ENCODE measurements around the gene USP11. TPM values are rescaled to one million over a fixed set of nuclear protein-coding genes. Genes with fewer than 3 reads are reported as not detected.

Gene USP11
- total and polyA plus RNA-seq, 2 experiments from 2014 or later, result 64.2 to 65.1 TPM

DNA sequence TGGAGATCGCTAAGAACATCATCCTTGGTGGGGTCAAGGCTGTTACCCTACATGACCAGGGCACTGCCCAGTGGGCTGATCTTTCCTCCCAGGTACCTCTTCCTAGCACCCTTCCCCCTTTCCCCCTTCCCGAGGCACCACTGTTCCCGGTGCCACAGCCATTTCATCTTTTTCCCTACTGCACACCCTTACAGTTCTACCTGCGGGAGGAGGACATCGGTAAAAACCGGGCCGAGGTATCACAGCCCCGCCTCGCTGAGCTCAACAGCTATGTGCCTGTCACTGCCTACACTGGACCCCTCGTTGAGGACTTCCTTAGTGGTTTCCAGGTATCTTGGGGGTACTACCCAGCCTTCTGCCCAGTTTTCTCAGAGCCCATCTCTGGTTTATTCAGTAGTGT, 33.5 kb upstream of the USP11 start:
- Mint-ChIP-seq H3K4me3 (no peak overlapping the region), H3K4me1 (peaks cover 41% of the 10 kb centered on the region), H3K36me3 (ENCODE audit: low read depth) (peaks cover 96% of the 10 kb centered on the region), H3K27ac (no peak overlapping the region), H3K9me3 (no peaks in the 10 kb centered on the region), H3K27me3 (ENCODE audit: insufficient read depth, low read depth, poor library complexity) (peaks cover 22% of the 10 kb centered on the region)
- Histone ChIP-seq H3K4me1 (ENCODE audit: insufficient read depth) (peaks cover 22% of the 10 kb centered on the region), H3K4me2 (no peak overlapping the region), H3K27ac (ENCODE audit: low read depth) (no peak overlapping the region), H3K4me3 (no peak overlapping the region), H2AFZ (no peak overlapping the region), H3K79me2 (replicated peaks; ENCODE audit: insufficient read depth) (peaks cover 38% of the 10 kb centered on the region), H3K9me2 (ENCODE audit: insufficient read depth) (no peaks in the 10 kb centered on the region), H3K36me3 (ENCODE audit: insufficient read depth) (peaks cover 19% of the 10 kb centered on the region), H3K27me3 (ENCODE audit: insufficient read depth) (no peaks in the 10 kb centered on the region), H4K20me1 (replicated peaks; ENCODE audit: insufficient read depth) (peaks cover 7% of the 10 kb centered on the region), H3F3A (replicated peaks; ENCODE audit: low read depth) (no peaks in the 10 kb centered on the region)
- DNase-seq (ENCODE audit: low spot score) (no peak), ATAC-seq (no peak)
- TF ChIP-seq, protein P1, sequence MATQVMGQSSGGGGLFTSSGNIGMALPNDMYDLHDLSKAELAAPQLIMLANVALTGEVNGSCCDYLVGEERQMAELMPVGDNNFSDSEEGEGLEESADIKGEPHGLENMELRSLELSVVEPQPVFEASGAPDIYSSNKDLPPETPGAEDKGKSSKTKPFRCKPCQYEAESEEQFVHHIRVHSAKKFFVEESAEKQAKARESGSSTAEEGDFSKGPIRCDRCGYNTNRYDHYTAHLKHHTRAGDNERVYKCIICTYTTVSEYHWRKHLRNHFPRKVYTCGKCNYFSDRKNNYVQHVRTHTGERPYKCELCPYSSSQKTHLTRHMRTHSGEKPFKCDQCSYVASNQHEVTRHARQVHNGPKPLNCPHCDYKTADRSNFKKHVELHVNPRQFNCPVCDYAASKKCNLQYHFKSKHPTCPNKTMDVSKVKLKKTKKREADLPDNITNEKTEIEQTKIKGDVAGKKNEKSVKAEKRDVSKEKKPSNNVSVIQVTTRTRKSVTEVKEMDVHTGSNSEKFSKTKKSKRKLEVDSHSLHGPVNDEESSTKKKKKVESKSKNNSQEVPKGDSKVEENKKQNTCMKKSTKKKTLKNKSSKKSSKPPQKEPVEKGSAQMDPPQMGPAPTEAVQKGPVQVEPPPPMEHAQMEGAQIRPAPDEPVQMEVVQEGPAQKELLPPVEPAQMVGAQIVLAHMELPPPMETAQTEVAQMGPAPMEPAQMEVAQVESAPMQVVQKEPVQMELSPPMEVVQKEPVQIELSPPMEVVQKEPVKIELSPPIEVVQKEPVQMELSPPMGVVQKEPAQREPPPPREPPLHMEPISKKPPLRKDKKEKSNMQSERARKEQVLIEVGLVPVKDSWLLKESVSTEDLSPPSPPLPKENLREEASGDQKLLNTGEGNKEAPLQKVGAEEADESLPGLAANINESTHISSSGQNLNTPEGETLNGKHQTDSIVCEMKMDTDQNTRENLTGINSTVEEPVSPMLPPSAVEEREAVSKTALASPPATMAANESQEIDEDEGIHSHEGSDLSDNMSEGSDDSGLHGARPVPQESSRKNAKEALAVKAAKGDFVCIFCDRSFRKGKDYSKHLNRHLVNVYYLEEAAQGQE (IDR thresholded peaks at IDR 0.05; ENCODE audit: unreplicated experiment), result no peak
- TF ChIP-seq NANOG (IDR thresholded peaks at IDR 0.05; ENCODE audit: borderline replicate concordance) (no peak), ZNF114 (CRISPR knock-in tag; IDR thresholded peaks at IDR 0.05) (no peak), POLR2AphosphoS5 (IDR thresholded peaks at IDR 0.05; ENCODE audit: low read depth) (no peak), ZNF331 (CRISPR knock-in tag; IDR thresholded peaks at IDR 0.05; ENCODE audit: low read depth) (no peak), JUNB (IDR thresholded peaks at IDR 0.05; ENCODE audit: unreplicated experiment) (no peak), STAT1 (IDR thresholded peaks at IDR 0.05; ENCODE audit: unreplicated experiment) (no peak), EZH2phosphoT487 (IDR thresholded peaks at IDR 0.05; ENCODE audit: unreplicated experiment) (no peak), CREB1 (CRISPR knock-in tag; IDR thresholded peaks at IDR 0.05; ENCODE audit: low read depth) (no peak), EZH2 (IDR thresholded peaks at IDR 0.05; ENCODE audit: low read depth, unreplicated experiment) (no peak)
- TF ChIP-seq, protein P2, sequence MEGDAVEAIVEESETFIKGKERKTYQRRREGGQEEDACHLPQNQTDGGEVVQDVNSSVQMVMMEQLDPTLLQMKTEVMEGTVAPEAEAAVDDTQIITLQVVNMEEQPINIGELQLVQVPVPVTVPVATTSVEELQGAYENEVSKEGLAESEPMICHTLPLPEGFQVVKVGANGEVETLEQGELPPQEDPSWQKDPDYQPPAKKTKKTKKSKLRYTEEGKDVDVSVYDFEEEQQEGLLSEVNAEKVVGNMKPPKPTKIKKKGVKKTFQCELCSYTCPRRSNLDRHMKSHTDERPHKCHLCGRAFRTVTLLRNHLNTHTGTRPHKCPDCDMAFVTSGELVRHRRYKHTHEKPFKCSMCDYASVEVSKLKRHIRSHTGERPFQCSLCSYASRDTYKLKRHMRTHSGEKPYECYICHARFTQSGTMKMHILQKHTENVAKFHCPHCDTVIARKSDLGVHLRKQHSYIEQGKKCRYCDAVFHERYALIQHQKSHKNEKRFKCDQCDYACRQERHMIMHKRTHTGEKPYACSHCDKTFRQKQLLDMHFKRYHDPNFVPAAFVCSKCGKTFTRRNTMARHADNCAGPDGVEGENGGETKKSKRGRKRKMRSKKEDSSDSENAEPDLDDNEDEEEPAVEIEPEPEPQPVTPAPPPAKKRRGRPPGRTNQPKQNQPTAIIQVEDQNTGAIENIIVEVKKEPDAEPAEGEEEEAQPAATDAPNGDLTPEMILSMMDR (conservative IDR thresholded peaks at IDR 0.05; ENCODE audit: low read depth in 2 of 2), result no peak
- TF ChIP-seq, protein P3, sequence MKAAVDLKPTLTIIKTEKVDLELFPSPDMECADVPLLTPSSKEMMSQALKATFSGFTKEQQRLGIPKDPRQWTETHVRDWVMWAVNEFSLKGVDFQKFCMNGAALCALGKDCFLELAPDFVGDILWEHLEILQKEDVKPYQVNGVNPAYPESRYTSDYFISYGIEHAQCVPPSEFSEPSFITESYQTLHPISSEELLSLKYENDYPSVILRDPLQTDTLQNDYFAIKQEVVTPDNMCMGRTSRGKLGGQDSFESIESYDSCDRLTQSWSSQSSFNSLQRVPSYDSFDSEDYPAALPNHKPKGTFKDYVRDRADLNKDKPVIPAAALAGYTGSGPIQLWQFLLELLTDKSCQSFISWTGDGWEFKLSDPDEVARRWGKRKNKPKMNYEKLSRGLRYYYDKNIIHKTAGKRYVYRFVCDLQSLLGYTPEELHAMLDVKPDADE (IDR thresholded peaks at IDR 0.05), result no peak
- TF ChIP-seq, protein P4, sequence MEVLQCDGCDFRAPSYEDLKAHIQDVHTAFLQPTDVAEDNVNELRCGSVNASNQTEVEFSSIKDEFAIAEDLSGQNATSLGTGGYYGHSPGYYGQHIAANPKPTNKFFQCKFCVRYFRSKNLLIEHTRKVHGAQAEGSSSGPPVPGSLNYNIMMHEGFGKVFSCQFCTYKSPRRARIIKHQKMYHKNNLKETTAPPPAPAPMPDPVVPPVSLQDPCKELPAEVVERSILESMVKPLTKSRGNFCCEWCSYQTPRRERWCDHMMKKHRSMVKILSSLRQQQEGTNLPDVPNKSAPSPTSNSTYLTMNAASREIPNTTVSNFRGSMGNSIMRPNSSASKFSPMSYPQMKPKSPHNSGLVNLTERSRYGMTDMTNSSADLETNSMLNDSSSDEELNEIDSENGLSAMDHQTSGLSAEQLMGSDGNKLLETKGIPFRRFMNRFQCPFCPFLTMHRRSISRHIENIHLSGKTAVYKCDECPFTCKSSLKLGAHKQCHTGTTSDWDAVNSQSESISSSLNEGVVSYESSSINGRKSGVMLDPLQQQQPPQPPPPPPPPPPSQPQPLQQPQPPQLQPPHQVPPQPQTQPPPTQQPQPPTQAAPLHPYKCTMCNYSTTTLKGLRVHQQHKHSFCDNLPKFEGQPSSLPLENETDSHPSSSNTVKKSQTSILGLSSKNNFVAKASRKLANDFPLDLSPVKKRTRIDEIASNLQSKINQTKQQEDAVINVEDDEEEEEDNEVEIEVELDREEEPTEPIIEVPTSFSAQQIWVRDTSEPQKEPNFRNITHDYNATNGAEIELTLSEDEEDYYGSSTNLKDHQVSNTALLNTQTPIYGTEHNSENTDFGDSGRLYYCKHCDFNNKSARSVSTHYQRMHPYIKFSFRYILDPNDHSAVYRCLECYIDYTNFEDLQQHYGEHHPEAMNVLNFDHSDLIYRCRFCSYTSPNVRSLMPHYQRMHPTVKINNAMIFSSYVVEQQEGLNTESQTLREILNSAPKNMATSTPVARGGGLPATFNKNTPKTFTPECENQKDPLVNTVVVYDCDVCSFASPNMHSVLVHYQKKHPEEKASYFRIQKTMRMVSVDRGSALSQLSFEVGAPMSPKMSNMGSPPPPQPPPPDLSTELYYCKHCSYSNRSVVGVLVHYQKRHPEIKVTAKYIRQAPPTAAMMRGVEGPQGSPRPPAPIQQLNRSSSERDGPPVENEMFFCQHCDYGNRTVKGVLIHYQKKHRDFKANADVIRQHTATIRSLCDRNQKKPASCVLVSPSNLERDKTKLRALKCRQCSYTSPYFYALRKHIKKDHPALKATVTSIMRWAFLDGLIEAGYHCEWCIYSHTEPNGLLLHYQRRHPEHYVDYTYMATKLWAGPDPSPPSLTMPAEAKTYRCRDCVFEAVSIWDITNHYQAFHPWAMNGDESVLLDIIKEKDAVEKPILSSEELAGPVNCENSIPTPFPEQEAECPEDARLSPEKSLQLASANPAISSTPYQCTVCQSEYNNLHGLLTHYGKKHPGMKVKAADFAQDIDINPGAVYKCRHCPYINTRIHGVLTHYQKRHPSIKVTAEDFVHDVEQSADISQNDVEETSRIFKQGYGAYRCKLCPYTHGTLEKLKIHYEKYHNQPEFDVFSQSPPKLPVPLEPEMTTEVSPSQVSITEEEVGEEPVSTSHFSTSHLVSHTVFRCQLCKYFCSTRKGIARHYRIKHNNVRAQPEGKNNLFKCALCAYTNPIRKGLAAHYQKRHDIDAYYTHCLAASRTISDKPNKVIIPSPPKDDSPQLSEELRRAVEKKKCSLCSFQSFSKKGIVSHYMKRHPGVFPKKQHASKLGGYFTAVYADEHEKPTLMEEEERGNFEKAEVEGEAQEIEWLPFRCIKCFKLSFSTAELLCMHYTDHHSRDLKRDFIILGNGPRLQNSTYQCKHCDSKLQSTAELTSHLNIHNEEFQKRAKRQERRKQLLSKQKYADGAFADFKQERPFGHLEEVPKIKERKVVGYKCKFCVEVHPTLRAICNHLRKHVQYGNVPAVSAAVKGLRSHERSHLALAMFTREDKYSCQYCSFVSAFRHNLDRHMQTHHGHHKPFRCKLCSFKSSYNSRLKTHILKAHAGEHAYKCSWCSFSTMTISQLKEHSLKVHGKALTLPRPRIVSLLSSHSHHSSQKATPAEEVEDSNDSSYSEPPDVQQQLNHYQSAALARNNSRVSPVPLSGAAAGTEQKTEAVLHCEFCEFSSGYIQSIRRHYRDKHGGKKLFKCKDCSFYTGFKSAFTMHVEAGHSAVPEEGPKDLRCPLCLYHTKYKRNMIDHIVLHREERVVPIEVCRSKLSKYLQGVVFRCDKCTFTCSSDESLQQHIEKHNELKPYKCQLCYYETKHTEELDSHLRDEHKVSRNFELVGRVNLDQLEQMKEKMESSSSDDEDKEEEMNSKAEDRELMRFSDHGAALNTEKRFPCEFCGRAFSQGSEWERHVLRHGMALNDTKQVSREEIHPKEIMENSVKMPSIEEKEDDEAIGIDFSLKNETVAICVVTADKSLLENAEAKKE (CRISPR knock-in tag; IDR thresholded peaks at IDR 0.05), result no peak
